ENCODE data around the gene NR2C2.

Gene NR2C2

GRCh38 chr3:15040844-15041243, 93.5 kb downstream of the NR2C2 start:
- H3K4me1 ChIP-seq (ENCODE audit: insufficient read depth, low read length), result no peaks in the 10 kb centered on the region
- no peak overlapping the region for H3K4me2 ChIP-seq (ENCODE audit: insufficient read depth, low read length)
- DNase-seq, result no peak
- H3K4me3 ChIP-seq (ENCODE audit: low read depth in 1 of 2, low read length in 2 of 2), result no peak overlapping the region
- no peaks in the 10 kb centered on the region for H3K9me3 ChIP-seq (ENCODE audit: insufficient read depth, low read length, severe bottlenecking)
- TF ChIP-seq CTCF (IDR thresholded peaks at IDR 0.05; ENCODE audit: borderline replicate concordance, extremely low read depth, low read length, poor library complexity, severe bottlenecking) (no peak), EZH2 (IDR thresholded peaks at IDR 0.05; ENCODE audit: borderline replicate concordance, low read depth, low read length, severe bottlenecking) (no peak)
- no peaks in the 10 kb centered on the region for H3K79me2 ChIP-seq (ENCODE audit: insufficient read depth, low read length)
- no peak overlapping the region for H3K27ac ChIP-seq (ENCODE audit: low read length)
- no peaks in the 10 kb centered on the region; the same call in 1 of the 2 replicates for H4K20me1 ChIP-seq (ENCODE audit: insufficient read depth, low read length)
- H3K9ac ChIP-seq (ENCODE audit: low read depth, low read length), result no peak overlapping the region
- ATAC-seq (ENCODE audit: insufficient read depth, low read depth), result no peak
- H2AFZ ChIP-seq (ENCODE audit: low read depth, low read length), result no peak overlapping the region
- peaks cover 97% of the 10 kb centered on the region for H3K36me3 ChIP-seq (ENCODE audit: insufficient read depth, low read length)
- no peaks in the 10 kb centered on the region for H3K27me3 ChIP-seq (ENCODE audit: insufficient read depth, low read length, poor library complexity)

- Histone ChIP-seq H3K9ac (ENCODE audit: low read depth, low read length) (no peak overlapping the region), H3K9me3 (ENCODE audit: insufficient read depth, low read length, severe bottlenecking) (no peaks in the 10 kb centered on the region), H3K4me3 (ENCODE audit: low read depth in 1 of 2, low read length in 2 of 2) (no peak overlapping the region), H4K20me1 (ENCODE audit: insufficient read depth, low read length) (peaks cover 4% of the 10 kb centered on the region; the same call in 1 of the 2 replicates), H3K27me3 (ENCODE audit: insufficient read depth, low read length, poor library complexity) (no peaks in the 10 kb centered on the region), H3K4me2 (ENCODE audit: insufficient read depth, low read length) (no peak overlapping the region), H3K4me1 (ENCODE audit: insufficient read depth, low read length) (no peaks in the 10 kb centered on the region), H3K27ac (ENCODE audit: low read length) (no peak overlapping the region), H2AFZ (ENCODE audit: low read depth, low read length) (no peak overlapping the region), H3K79me2 (ENCODE audit: insufficient read depth, low read length) (0 out of 2 replicates have a peak, but pooled peaks cover 4% of the 10 kb centered on the region), H3K36me3 (ENCODE audit: insufficient read depth, low read length) (peaks cover 97% of the 10 kb centered on the region)
- ATAC-seq (ENCODE audit: insufficient read depth, low read depth), result no peak
- no peak for DNase-seq
- no peak for TF ChIP-seq EZH2 (IDR thresholded peaks at IDR 0.05; ENCODE audit: borderline replicate concordance, low read depth, low read length, severe bottlenecking)
- TF ChIP-seq CTCF (IDR thresholded peaks at IDR 0.05; ENCODE audit: borderline replicate concordance, extremely low read depth, low read length, poor library complexity, severe bottlenecking), result no peak
Measured at GRCh38 chr3:15041950-15042349, 94.6 kb downstream of the NR2C2 start.

GRCh38 chr3:15042936-15043335, 95.6 kb downstream of the NR2C2 start:
- Histone ChIP-seq H3K4me3 (ENCODE audit: low read depth in 1 of 2, low read length in 2 of 2) (no peak overlapping the region), H3K4me2 (ENCODE audit: insufficient read depth, low read length) (no peak overlapping the region), H4K20me1 (ENCODE audit: insufficient read depth, low read length) (peaks cover 4% of the 10 kb centered on the region; the same call in 1 of the 2 replicates), H3K9ac (ENCODE audit: low read depth, low read length) (no peak overlapping the region), H3K27ac (ENCODE audit: low read length) (no peak overlapping the region), H3K9me3 (ENCODE audit: insufficient read depth, low read length, severe bottlenecking) (no peaks in the 10 kb centered on the region), H3K36me3 (ENCODE audit: insufficient read depth, low read length) (peaks cover 97% of the 10 kb centered on the region), H2AFZ (ENCODE audit: low read depth, low read length) (no peak overlapping the region), H3K27me3 (ENCODE audit: insufficient read depth, low read length, poor library complexity) (no peaks in the 10 kb centered on the region), H3K79me2 (ENCODE audit: insufficient read depth, low read length) (peaks cover 4% of the 10 kb centered on the region; the same call in 1 of the 2 replicates), H3K4me1 (ENCODE audit: insufficient read depth, low read length) (no peaks in the 10 kb centered on the region)
- no peak for ATAC-seq (ENCODE audit: insufficient read depth, low read depth)
- DNase-seq, result no peak
- TF ChIP-seq CTCF (IDR thresholded peaks at IDR 0.05; ENCODE audit: borderline replicate concordance, extremely low read depth, low read length, poor library complexity, severe bottlenecking) (no peak), EZH2 (IDR thresholded peaks at IDR 0.05; ENCODE audit: borderline replicate concordance, low read depth, low read length, severe bottlenecking) (no peak)
